H1 (cell line): ENCODE results near the gene DDX41.
"Not testable (repeated sequence)": the region's sequence is repeated elsewhere in the genome, so short reads cannot be mapped to it uniquely, and the experiment has no call there.

ENCODE experiments used
- CTCF ChIP-seq, 3 experiments: IDR thresholded peaks; 1 replicate in 2 of 3; 2 replicates in 1 of 3; pipeline versions ENCODE4 v1.5.1 to v1.6.1; 2011; ENCODE audit warnings: low read length in 3 of 3, mild to moderate bottlenecking in 3 of 3, inconsistent platforms in 2 of 3, low read depth in 1 of 3, moderate library complexity in 1 of 3; ENCODE audit not compliant: insufficient read depth in 1 of 3; ENCODE audit errors: control extremely low read depth in 1 of 3
- EZH2 ChIP-seq: fragments of 200-600 bp; sonication (generic); IDR thresholded peaks from 2 replicates; pipeline ENCODE4 v1.7.1; 2012; ENCODE audit warnings: low read depth, mild to moderate bottlenecking, moderate library complexity, low read length, inconsistent platforms; ENCODE audit not compliant: severe bottlenecking
- USF2 ChIP-seq: IDR thresholded peaks from 2 replicates; pipeline ENCODE4 v1.6.1; 2011; ENCODE audit warnings: low read length, improper control_type of control experiment

- TF ChIP-seq CTCF (IDR thresholded peaks at IDR 0.05; ENCODE audit: control extremely low read depth in 1 of 3, insufficient read depth in 1 of 3, low read depth in 1 of 3, low read length in 3 of 3); USF2; EZH2: not testable (repeated sequence)
Measured at GRCh38 chr5:177559446-177559941, 42.7 kb upstream of the DDX41 start.
